Small intestine (tissue), 7 donors: Measurements from ENCODE around the gene MARK2. TPM values are rescaled to one million over a fixed set of nuclear protein-coding genes. Genes with fewer than 3 reads are reported as not detected.

ENCODE experiments used
- DNase-seq, 2 donors: peaks; one replicate each; pipeline versions ENCODE4 v3.0.0 to v3.0.0-alpha.2; 2013
- FAIRE-seq: peaks from 2 replicates; lab custom pipeline; 2012; peaks lifted over from hg19 to GRCh38; lab: Jason Lieb, UNC
- H3K27ac ChIP-seq, 3 donors: one replicate each; pipeline ENCODE4 v1.5.1; 2013; ENCODE audit warnings: low read length in 2 of 3, mild to moderate bottlenecking in 2 of 3, control low read depth in 1 of 3, inconsistent platforms in 1 of 3, low read depth in 1 of 3, moderate library complexity in 1 of 3
- H3K27me3 ChIP-seq, 3 donors: one replicate each; pipeline ENCODE4 v1.6.1; 2013; ENCODE audit warnings: low read length in 3 of 3, inconsistent platforms in 1 of 3; ENCODE audit not compliant: control insufficient read depth in 3 of 3, insufficient read depth in 3 of 3
- H3K36me3 ChIP-seq, 3 donors: one replicate each; pipeline ENCODE4 v1.6.1; 2013; ENCODE audit warnings: low read length in 3 of 3, inconsistent platforms in 1 of 3, low read depth in 1 of 3, mild to moderate bottlenecking in 1 of 3, moderate library complexity in 1 of 3; ENCODE audit not compliant: control insufficient read depth in 3 of 3, insufficient read depth in 2 of 3
- H3K4me1 ChIP-seq, 3 donors: one replicate each; pipeline ENCODE4 v1.6.1; 2013; ENCODE audit warnings: low read length in 2 of 3, inconsistent platforms in 1 of 3, low read depth in 1 of 3, mild to moderate bottlenecking in 1 of 3, moderate library complexity in 1 of 3; ENCODE audit not compliant: control insufficient read depth in 3 of 3, insufficient read depth in 2 of 3
- H3K4me3 ChIP-seq, 3 donors: one replicate each; pipeline ENCODE4 v1.5.1; 2013; ENCODE audit warnings: low read length in 3 of 3, control low read depth in 1 of 3, inconsistent platforms in 1 of 3, low read depth in 1 of 3, mild to moderate bottlenecking in 1 of 3, moderate library complexity in 1 of 3
- H3K9me3 ChIP-seq, 2 donors: one replicate each; pipeline ENCODE4 v1.6.1; 2013; ENCODE audit warnings: low read depth in 1 of 2, low read length in 1 of 2; ENCODE audit not compliant: control insufficient read depth in 2 of 2, insufficient read depth in 1 of 2
- WGBS, 3 donors: extraction: QIAGEN DNeasy Blood & Tissue Kit; methylation state at CpG; one replicate each; pipeline ENCODE4 v1.1.7; 2013; 5-methylcytosine and 5-hydroxymethylcytosine counted together
- polyA plus RNA-seq, 4 donors: library from polyadenylated mRNA; stranded (reverse) in 3 of 4; unstranded in 1 of 4; fragments of 200-250 nt in 3 of 4; fragments of 120-200 nt in 1 of 4; gene quantifications; one replicate each; pipeline versions ENCODE4 v1.2.1 to v1.2.3, GENCODE V29; 2013
- donor health status: healthy with polysubstance abuse.
- donor health status: control.
- donor health status: control.
- donor health status: Bipolar disorder and iron deficiency.
- donor health status: healthy.

The MARK2 gene
- polyA plus RNA-seq, 4 donors = 25.9 to 44.8 (median 28.1) TPM

GRCh38 chr11:63911440-63911839 lies 72.5 kb downstream of the MARK2 start:
- Histone ChIP-seq H3K27ac (no peak overlapping the region), H3K9me3 (no peaks in the 10 kb centered on the region), H3K4me1 (peaks cover 0 to 14% (median 0%) of the 10 kb centered on the region in 3 donors), H3K27me3 (peaks cover 0 to 3% (median 0%) of the 10 kb centered on the region in 3 donors), H3K36me3 (peaks cover 8 to 77% (median 19%) of the 10 kb centered on the region in 3 donors), H3K4me3 (no peak overlapping the region)
- FAIRE-seq = no peak
- 78 to 92% (median 89%) methylated on average over 8 of the region's 8 CpGs for WGBS, 3 donors
- no peak for DNase-seq

DNA sequence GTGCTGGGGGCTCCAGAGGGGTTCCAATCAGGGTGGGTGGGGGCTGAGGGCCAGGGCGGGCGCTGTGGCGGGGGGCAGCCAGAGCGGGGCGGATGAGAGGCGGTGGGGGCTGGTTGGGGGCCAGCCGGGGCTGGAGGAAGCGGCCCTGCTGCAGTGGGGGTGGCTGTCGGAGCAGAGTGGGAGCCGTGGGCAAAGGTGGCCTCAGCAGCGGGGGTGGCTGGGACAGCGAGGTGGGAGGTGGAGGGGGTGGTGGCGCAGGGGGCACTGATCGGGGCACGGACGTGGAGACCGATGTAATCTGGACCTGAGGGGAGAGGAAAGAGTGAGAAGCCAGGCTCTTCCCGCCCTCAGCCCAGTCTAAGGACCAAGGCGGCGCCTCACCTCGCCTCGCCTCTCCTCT lies 73.0 kb downstream of the MARK2 start:
- H3K4me3 ChIP-seq = no peak overlapping the region
- peaks cover 0 to 15% (median 0%) of the 10 kb centered on the region in 3 donors for H3K4me1 ChIP-seq
- peaks cover 8 to 73% (median 17%) of the 10 kb centered on the region in 3 donors for H3K36me3 ChIP-seq
- DNase-seq (no peak), FAIRE-seq (no peak)
- H3K27me3 ChIP-seq = peaks cover 0 to 3% (median 0%) of the 10 kb centered on the region in 3 donors
- WGBS, 3 donors = 91 to 94% (median 92%) methylated on average over 12 to 22 of the region's 22 CpGs
- H3K9me3 ChIP-seq = no peaks in the 10 kb centered on the region
- H3K27ac ChIP-seq = no peak overlapping the region

- Histone ChIP-seq H3K4me3 (no peak overlapping the region), H3K4me1 (peaks cover 0 to 21% (median 4%) of the 10 kb centered on the region in 3 donors), H3K27me3 (peaks cover 0 to 3% (median 0%) of the 10 kb centered on the region in 3 donors), H3K9me3 (no peaks in the 10 kb centered on the region), H3K27ac (no peak overlapping the region), H3K36me3 (peaks cover 8 to 65% (median 11%) of the 10 kb centered on the region in 3 donors)
- no peak for DNase-seq
- 79 to 86% (median 84%) methylated on average over 7 of the region's 7 CpGs for WGBS, 3 donors
- FAIRE-seq = no peak
These were observed 73.8 kb downstream of the MARK2 start for GRCh38 chr11:63912678-63913077.

DNA sequence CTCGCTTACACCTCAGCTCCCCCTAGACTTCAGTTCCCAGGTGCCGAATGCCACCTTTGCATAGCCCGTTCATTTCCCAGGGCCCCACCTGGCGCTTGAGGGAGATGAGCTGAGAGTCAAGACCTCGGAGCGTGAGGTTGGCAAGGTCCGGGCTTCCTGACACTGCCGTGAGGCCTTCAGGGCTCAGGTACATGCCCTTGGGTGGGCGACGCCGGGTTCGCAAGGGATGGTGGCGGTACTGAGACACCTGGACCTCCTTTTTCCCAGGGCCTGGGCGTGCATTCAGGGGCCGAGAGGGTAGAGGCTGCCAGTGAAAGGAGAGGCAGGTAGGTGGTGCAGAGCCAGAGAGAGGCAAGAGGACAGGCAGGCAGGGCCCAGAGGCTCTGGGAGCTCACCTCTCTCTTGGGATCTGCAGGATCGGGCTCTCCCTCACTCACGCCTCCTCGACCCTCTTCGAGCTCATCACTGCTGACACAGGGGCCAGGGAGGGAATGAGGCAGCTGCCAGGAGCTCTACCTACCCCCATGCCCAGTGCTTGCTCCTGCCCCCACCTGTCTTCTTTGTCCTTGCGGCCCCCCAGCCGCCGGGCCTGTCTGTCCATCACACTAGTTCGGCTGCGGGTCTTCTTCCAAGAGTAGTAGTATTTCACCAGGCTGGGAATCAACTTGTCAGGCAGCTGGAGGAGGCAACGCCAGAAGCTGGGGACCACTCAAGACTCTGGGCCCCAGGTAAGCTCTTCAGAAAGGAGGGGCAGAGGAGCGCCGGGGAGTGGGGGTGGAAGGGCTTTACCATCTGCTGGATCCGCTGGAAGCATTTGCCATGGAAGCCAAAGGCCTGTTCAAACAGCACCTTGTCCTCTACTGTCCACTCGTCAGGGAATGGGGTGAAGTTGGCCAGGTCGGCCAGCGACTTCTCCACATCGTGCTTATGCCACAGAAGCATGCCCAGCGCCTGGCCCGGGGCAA lies 75.2 kb downstream of the MARK2 start:
- 86 to 91% (median 89%) methylated on average over 33 to 34 of the region's 34 CpGs for WGBS, 3 donors
- Histone ChIP-seq H3K4me3 (no peak overlapping the region), H3K27ac (no peak overlapping the region), H3K36me3 (peaks cover 2 to 50% (median 8%) of the 10 kb centered on the region in 3 donors), H3K27me3 (peaks cover 0 to 3% (median 0%) of the 10 kb centered on the region in 3 donors), H3K9me3 (no peaks in the 10 kb centered on the region), H3K4me1 (peaks cover 0 to 35% (median 9%) of the 10 kb centered on the region in 3 donors)
- DNase-seq (no peak), FAIRE-seq (no peak)

DNA sequence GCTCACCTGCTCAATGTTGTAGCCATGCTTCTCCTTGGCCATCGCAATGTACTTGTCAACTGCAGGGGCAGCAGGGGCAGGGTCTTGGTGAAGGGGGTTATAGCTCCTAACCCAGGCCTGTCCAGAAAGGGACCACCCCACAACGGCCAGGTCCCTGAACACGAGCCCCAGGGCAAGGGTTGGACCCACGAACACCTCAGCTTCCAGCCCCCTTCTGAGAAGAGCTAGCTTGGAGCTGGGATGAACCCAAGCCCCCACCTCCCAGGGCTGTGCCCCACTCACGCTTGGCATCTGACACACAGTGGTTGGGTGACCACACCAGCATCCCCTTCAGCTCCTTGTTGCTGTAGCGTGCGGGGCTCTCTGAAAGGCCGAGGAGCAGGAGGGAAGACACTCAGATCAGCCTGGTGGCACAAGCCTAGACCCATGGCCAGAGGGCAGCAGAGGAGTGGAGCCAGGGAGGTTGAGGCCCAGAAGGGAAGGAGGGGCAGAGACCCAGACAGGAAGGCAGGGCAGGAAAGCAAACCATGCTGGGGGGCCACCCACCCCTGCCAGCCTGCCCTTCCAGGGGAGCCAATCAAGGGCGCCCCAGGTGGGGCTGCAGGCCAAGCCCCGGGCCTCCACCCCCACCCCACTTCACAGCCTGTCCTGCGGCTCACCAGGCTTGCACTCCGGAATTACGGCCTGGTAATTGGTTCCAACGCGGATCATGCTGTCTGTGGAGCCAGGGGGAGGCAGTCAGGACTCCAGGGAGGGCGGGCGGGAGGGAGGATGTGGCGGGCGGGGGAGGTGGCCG lies 76.2 kb downstream of the MARK2 start:
- DNase-seq (no peak), FAIRE-seq (no peak)
- Histone ChIP-seq H3K9me3 (no peaks in the 10 kb centered on the region), H3K27ac (no peak overlapping the region), H3K4me1 (peaks cover 0 to 44% (median 10%) of the 10 kb centered on the region in 3 donors), H3K36me3 (peaks cover 2 to 41% (median 2%) of the 10 kb centered on the region in 3 donors), H3K27me3 (peaks cover 0 to 3% (median 0%) of the 10 kb centered on the region in 3 donors), H3K4me3 (no peak overlapping the region)
- 68 to 73% (median 68%) methylated on average over 14 to 20 of the region's 20 CpGs for WGBS, 3 donors

DNA sequence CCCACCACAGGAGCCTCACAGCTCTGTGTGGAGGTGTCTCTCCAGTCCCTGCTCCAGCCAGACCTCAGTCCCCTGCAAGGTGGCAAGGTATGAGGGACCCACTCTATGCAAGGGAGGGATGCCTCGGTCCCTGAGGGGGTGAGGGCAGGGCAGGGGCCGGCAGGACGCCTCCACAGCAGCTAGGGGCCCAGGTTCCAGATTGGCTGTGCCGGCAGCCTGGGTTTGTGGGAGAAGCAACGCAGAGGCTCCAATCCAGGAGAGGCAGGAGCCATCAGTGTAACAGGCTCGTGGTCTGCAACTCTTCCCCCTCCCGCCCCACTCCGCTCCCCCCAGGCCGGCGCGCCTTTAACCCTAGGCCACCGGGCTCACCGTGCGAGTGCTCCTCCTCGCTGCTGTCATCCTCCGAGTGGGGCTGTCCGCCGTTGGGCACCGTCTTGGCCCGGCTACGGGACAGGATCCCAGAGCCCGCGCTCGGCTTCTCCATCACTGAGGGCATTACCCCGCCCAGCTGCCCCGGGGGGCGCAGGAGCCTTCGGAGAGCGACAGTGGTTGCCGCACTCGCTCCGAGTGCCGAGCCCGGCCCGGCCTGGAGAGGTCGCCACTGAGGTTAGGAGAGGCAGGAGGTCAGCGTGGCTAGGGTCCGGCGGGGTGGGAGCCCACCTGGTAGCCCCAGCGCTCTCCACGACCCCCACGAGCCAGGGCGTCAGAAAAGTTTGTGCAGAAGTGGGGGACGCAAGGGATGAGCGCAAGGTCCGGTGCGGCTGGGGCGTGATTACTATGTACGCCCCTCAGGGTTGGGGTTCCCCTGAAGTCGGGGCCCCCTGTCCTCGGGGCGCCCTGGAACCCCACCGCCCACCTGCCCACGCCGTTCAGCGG lies 77.3 kb downstream of the MARK2 start:
- whole genome bisulfite sequencing, 3 donors = 3 to 5% (median 4%) methylated on average over 43 to 56 of the region's 56 CpGs
- no peaks in the 10 kb centered on the region for H3K9me3 ChIP-seq
- H3K4me3 ChIP-seq = peak overlapping the region; percentile 28 to 65 (median 55)
- peaks cover 0 to 54% (median 10%) of the 10 kb centered on the region in 3 donors for H3K4me1 ChIP-seq
- H3K36me3 ChIP-seq = peaks cover 0 to 30% (median 2%) of the 10 kb centered on the region in 3 donors
- peaks cover 0 to 3% (median 0%) of the 10 kb centered on the region in 3 donors for H3K27me3 ChIP-seq
- H3K27ac ChIP-seq = no peak overlapping the region
- DNase-seq (peak in 1 of 2 donors; percentile 64), FAIRE-seq (no peak)

- 1% methylated on average over 31 to 85 of the region's 85 CpGs for WGBS, 3 donors
- peaks cover 0 to 25% (median 0%) of the 10 kb centered on the region in 3 donors for H3K36me3 ChIP-seq
- peaks cover 2 to 58% (median 10%) of the 10 kb centered on the region in 3 donors for H3K4me1 ChIP-seq
- H3K9me3 ChIP-seq = peaks cover 0 to 3% of the 10 kb centered on the region in 2 donors
- FAIRE-seq (no peak), DNase-seq (peak; percentile 60 to 83)
- H3K27ac ChIP-seq = peak within 1 kb of the TSS in 2 of 3 donors; percentile 77 to 91
- peak within 1 kb of the TSS; percentile 28 to 65 (median 55) for H3K4me3 ChIP-seq
- peaks cover 0 to 3% (median 0%) of the 10 kb centered on the region in 3 donors for H3K27me3 ChIP-seq
These were observed 78.2 kb downstream of the MARK2 start, which contains the start of gene RCOR2 for GRCh38 chr11:63916837-63917691. Gene RCOR2 (minus strand): TSS chr11:63917164. CDS start chr11:63916456, 708 bp downstream.
